ENCODE results near the gene ATE1.

GRCh38 chr10:121841862-121842261 lies 86.0 kb downstream of the ATE1 start:
- TF ChIP-seq REST (IDR thresholded peaks at IDR 0.05; ENCODE audit: insufficient read depth in 1 of 2, low read depth in 2 of 2, low read length in 2 of 2) (no peak), POLR2AphosphoS5 (IDR thresholded peaks at IDR 0.05; ENCODE audit: low read depth, low read length) (no peak), TAF1 (IDR thresholded peaks at IDR 0.05; ENCODE audit: borderline replicate concordance, insufficient read depth, low read length) (no peak), FOXP2 (optimal IDR thresholded peaks at IDR 0.05; ENCODE audit: borderline replicate concordance, extremely low read depth, extremely low read length, insufficient read depth) (no peak), SIN3A (IDR thresholded peaks at IDR 0.05; ENCODE audit: borderline replicate concordance, insufficient read depth, low read length) (no peak)
